ENCODE results near the gene RASGRP2.
"Not testable (repeated sequence)": the region's sequence is repeated elsewhere in the genome, so short reads cannot be mapped to it uniquely, and the experiment has no call there.

RASGRP2 gene

DNA sequence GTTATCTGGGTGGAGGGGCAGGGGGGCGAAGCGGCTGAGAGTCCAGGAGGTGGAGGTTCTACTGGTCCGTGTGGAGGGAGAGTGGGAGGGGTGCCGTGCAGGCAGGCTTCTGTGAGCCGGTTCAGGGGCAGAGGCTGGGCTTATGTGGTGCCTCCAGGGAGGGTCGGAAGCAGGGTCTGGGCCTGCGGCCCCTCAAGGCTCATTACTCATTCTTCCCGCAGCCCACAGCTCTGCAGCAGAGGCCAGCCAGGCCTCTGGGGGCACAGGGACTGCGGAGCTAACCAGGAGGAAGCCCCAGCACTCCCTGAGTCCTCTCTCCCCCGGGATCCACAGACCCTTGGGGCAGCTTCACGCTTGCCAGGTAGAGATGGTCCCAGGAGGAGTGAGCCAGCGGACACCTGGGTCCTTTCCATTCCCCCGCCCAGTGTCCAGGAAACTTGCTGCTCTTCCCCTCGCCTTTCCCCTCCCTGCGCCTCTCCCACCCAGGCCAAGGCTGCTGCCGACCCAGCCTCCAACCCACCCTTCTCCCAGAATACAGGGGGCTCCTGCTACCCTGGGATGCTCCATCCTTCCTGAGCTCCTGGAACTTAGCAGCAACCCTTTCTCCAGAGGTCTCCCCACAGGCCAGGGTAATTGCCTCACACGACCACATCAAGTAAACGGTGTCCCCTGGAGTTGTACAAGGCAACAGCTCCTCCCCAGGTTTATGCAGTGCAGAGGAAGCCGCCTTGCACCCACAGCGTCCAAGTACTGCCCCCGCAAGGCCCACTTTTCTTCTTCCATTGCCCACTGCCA lies 27.3 kb downstream of the RASGRP2 start:
- DNase-seq: no peak

DNA sequence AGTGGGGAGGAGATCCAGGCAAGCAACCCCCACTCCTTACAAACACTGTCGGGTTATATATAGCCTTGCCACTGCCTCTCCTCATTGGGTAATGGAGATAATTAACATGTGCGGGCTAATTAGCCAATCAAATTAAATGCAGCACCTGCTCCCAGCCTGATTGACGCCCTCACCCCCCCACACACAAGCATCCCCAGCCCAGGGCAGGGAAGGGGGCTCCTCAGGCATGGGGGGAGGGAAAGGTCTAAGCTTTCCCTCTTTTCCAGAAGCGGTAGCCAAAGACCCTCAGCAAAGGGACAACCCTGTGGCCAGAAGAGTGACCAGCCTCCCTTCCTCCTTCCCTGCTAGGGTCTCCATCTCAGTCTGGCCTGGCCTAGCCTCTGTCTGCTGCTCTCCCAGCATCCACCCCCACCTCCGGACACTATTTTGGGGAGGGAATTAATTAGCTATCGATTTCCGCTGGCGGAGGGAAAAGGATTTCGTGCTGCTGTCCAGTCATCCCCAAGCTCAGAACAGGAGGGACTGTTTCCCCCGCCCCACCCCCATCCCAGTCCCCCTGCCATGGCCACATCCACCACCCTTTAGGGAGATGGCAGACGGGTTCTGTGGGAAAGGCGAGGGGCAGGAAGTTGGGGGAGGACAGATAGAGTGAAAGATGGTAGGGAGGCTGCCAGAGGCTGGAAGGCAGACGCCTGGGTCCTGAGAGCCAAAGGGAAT lies 28.0 kb downstream of the RASGRP2 start:
- DNase-seq: no peak

- no peak for DNase-seq
Observed at GRCh38 chr11:64715110-64715509, 28.8 kb downstream of the RASGRP2 start.

DNA sequence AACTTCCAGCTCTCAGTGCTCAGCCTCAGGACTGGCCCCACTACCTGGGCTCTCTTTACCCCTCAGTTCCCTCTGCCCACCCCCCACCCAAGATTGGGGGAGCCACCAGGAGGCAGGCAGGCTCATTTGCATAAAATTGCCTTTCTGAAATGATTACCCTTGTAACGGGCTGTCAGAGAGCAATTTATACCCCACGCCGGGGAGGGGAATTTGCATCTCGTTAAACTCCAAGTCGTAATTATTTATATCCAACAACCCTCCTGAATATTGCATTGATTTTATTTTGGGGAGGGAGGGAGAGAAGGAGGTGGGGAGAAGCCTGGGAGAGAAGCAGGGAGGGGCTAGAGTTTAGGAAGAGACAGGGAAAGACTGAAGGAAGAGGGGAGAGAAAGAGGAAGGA lies 29.3 kb downstream of the RASGRP2 start:
- DNase-seq: no peak

GRCh38 chr11:64713781-64714363 lies 30.1 kb downstream of the RASGRP2 start:
- DNase-seq: no peak

DNA sequence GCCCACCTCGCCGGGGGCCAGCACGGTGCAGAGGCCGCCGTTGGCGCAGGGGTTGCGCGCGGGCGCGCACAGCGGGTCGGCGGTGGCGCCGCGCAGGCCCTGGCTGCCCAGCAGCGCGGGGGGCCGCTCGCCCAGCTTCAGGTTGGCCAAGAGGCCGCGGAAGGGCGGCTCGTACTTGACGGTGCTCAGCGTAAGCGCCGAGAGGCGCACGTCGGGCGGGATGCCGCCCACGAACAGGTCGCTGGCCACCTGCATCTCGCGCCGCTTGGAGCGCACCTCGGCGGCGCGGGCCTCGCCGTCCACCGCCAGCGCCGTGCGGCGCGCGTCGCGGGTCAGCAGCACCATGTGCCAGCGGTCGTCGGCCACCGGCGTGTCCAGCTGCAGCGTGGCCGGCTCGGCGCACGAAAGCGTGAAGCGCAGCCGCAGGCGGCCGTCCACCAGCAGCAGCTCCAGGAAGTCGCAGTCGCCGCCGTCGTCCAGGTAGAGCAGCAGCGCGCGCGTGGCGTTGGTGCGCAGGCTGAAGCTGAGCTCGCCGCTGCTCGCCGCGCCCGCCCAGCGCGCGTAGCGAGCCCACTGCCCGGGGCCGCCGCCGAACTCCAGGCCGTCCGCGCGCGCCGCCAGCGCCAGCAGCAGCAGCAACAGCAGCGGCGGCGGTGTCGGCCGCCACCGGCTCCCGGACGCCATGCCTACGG lies 30.8 kb downstream of the RASGRP2 start:
- DNase-seq: peak; percentile 23

- no peak for DNase-seq
Observed at GRCh38 chr11:64712430-64713015, 31.4 kb downstream of the RASGRP2 start.

GRCh38 chr11:64711956-64712362 lies 32.0 kb downstream of the RASGRP2 start:
- DNase-seq: no peak

- DNase-seq: no peak
Observed at GRCh38 chr11:64711138-64711955, 32.6 kb downstream of the RASGRP2 start.

- DNase-seq: peak; percentile 46
Observed at GRCh38 chr11:64710418-64711137, 33.4 kb downstream of the RASGRP2 start.

DNA sequence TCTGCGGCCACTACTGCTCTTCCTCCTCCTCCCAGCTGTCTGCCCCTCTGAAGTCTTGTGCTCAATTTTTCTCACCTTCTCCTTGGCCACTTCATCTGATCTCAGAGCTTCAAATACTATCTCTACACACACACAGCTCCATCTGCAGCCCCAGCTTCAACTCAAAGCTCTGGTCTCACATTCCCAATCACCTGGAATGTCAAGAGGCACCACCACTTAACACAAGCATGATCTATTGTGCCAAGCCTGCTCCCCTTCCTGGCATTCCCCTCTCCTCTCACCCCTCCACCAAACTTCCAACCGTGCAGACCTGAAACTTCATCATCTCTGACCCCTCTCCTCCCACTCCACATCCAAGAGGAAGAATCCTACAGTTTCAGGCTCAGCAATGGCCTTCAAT lies 38.4 kb downstream of the RASGRP2 start:
- DNase-seq: no peak

DNA sequence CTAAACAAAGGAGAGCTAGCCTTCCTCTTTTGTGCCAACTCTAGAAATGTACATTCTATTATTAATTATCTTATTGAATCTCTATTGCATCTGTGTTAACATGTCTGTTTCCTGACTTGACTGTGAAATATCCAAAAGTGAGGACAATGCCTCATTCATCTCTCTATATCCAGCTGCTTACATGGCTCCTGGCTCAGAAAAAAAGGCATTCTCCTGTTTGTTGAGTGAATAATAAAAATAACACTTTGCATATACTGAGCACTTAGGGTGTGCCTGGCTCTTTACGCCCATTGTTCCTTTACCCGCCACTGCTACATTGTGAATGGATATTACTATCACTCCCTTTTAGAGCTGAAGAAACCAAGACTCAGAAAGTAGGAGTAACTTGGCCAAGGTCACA lies 40.9 kb downstream of the RASGRP2 start:
- DNase-seq: no peak

DNA sequence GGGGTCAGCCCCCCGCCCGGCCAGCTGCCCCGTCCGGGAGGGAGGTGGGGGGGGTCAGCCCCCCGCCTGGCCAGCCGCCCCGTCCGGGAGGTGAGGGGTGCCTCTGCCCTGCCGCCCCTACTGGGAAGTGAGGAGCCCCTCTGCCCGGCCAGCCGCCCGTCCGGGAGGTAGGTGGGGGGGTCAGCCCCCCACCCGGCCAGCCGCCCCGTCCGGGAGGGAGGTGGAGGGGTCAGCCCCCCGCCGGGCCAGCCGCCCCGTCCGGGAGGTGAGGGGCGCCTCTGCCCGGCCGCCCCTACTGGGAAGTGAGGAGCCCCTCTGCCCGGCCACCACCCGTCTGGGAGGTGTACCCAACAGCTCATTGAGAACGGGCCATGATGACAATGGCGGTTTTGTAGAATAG lies 42.0 kb downstream of the RASGRP2 start:
- not testable (repeated sequence) for DNase-seq

- DNase-seq: no peak
Observed at GRCh38 chr11:64698427-64698826, 45.5 kb downstream of the RASGRP2 start.

- DNase-seq: no peak
Observed at GRCh38 chr11:64697663-64698375, 46.1 kb downstream of the RASGRP2 start.

GRCh38 chr11:64696045-64696444 lies 47.9 kb downstream of the RASGRP2 start:
- DNase-seq: no peak

DNA sequence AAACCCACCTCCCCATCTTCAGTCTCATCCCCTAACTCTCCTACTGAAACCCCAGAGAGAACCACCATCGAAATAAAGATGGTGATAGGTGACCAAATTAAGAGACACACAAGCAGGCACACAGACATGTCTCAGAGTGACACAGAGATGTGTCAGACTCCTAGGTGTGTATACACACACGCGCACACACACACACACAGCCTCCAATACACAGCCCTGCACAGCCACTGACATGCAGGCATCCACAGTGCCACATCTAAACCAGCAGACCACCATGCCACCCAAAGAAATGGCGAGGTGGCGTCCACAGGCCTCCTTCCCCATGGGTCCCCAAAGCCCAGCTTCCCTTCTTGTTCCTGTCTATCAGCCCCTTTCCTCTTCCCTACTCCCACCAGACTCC lies 48.4 kb downstream of the RASGRP2 start:
- DNase-seq: no peak

DNA sequence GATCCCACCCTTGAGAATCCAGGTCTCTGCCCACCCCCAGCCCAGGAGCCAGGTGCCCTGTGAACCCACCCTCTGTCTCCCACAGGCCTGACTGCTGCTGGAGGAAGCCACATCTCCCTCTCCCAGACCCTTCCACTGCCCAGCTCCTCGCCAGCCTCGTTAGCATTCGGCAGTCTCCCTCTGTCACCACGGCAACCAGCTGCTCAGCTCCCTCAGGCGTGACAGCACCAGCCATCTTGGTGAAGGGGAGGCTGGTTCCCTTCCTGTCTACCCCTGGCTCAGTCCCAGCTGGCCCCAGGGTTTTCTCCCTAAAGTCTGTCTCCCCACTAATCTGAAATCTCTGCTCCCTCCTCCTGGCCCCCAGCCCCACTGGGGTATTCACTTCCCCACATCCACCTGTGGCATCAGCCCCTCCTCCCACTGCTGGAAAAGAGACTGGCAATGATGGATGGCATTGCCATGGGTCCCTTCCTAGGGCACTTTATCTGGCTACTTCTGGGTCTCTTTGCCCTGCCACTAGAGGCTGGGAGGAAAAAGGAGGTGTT lies 49.0 kb downstream of the RASGRP2 start:
- no peak for DNase-seq

GRCh38 chr11:64694026-64694755 lies 49.8 kb downstream of the RASGRP2 start:
- DNase-seq: no peak
